DND-41 (cell line): ENCODE data around the gene LRPPRC.

Experiments used
- EZH2 ChIP-seq: IDR thresholded peaks from 3 replicates; pipeline ENCODE4 v1.6.1; 2012; ENCODE audit warnings: borderline replicate concordance, low read depth, mild to moderate bottlenecking, moderate library complexity, low read length, inconsistent platforms; ENCODE audit not compliant: severe bottlenecking
- TF ChIP-seq, protein P1 (sequence below): IDR thresholded peaks from 2 replicates; pipeline ENCODE4 v1.5.1; 2012; ENCODE audit warnings: borderline replicate concordance, low read length, moderate library complexity, mild to moderate bottlenecking; ENCODE audit not compliant: poor library complexity, severe bottlenecking; ENCODE audit errors: extremely low read depth

GRCh38 chr2:43853141-43854081 lies 142.4 kb downstream of the LRPPRC start:
- TF ChIP-seq, protein P1, sequence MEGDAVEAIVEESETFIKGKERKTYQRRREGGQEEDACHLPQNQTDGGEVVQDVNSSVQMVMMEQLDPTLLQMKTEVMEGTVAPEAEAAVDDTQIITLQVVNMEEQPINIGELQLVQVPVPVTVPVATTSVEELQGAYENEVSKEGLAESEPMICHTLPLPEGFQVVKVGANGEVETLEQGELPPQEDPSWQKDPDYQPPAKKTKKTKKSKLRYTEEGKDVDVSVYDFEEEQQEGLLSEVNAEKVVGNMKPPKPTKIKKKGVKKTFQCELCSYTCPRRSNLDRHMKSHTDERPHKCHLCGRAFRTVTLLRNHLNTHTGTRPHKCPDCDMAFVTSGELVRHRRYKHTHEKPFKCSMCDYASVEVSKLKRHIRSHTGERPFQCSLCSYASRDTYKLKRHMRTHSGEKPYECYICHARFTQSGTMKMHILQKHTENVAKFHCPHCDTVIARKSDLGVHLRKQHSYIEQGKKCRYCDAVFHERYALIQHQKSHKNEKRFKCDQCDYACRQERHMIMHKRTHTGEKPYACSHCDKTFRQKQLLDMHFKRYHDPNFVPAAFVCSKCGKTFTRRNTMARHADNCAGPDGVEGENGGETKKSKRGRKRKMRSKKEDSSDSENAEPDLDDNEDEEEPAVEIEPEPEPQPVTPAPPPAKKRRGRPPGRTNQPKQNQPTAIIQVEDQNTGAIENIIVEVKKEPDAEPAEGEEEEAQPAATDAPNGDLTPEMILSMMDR = no peak
- no peak for TF ChIP-seq EZH2
